Breast epithelium (tissue), 4 donors: ENCODE measurements around the gene JKAMP. TPM values are rescaled to one million over a fixed set of nuclear protein-coding genes. Genes with fewer than 3 reads are reported as not detected.

Experiments used
- DNase-seq, 2 donors: peaks; one replicate each; pipeline ENCODE4 v3.0.0-alpha.2; 2019; ENCODE audit warnings: low spot score in 2 of 2
- H3K27ac ChIP-seq, 2 donors: fragments of 200-600 bp; sonication (generic) in 1 of 2; one replicate each; pipeline ENCODE4 v1.5.1; 2016 to 2019; ENCODE audit warnings: mild to moderate bottlenecking in 1 of 2
- H3K27me3 ChIP-seq, 2 donors: fragments of 200-600 bp; sonication (generic) in 1 of 2; one replicate each; pipeline versions ENCODE4 v1.5.1 to v1.6.0; 2017 to 2019; ENCODE audit warnings: control low read depth in 1 of 2, mild to moderate bottlenecking in 1 of 2
- H3K36me3 ChIP-seq: fragments of 200-600 bp; one replicate; pipeline ENCODE4 v1.5.1; 2019
- H3K4me1 ChIP-seq, 2 donors: fragments of 200-600 bp; sonication (generic); one replicate each; pipeline ENCODE4 v1.5.1; 2016 to 2019; ENCODE audit warnings: control low read depth in 1 of 2
- H3K4me3 ChIP-seq, 3 donors: fragments of 200-600 bp; sonication (generic); 1 replicate in 2 of 3; 2 replicates in 1 of 3; pipeline ENCODE4 v1.5.1; 2016 to 2019; ENCODE audit warnings: mild to moderate bottlenecking in 3 of 3, moderate library complexity in 2 of 3
- H3K9me3 ChIP-seq, 2 donors: fragments of 200-600 bp; sonication (generic) in 1 of 2; one replicate each; pipeline ENCODE4 v1.5.1; 2016 to 2019; ENCODE audit warnings: control low read depth in 1 of 2
- POLR2A ChIP-seq: fragments of 450-650 bp; IDR thresholded peaks from one replicate; pipeline ENCODE4 v1.6.1; 2016; ENCODE audit warnings: antibody characterized with exemption, mild to moderate bottlenecking, moderate library complexity
- POLR2AphosphoS5 ChIP-seq, 3 donors: sonication (generic); formaldehyde crosslinking; IDR thresholded peaks; one replicate each; pipeline ENCODE4 v1.6.1; 2017; ENCODE audit warnings: antibody characterized with exemption in 3 of 3
- intact Hi-C: fragments of 100-400 bp; cut with DNase I; formaldehyde crosslinking; loops from one replicate; pipeline ENCODE4 v1.15.1; 2023; ENCODE audit warnings: low total_unique reads
- total RNA-seq, 3 donors: library from RNA; depleted of rRNA; stranded (reverse); fragments of >200 nt; gene quantifications; one replicate each; pipeline ENCODE4 v1.1.0, GENCODE V29; 2016
- TF ChIP-seq, protein P1 (sequence below), 3 donors: fragments of 450-650 bp; IDR thresholded peaks; one replicate each; pipeline ENCODE4 v1.5.1; 2016 to 2017; ENCODE audit warnings: antibody characterized with exemption in 3 of 3, mild to moderate bottlenecking in 3 of 3, moderate library complexity in 3 of 3

Gene JKAMP
- total RNA-seq, 3 donors from 2014 or later = 53.4 to 74.8 (median 64.8) TPM

DNA sequence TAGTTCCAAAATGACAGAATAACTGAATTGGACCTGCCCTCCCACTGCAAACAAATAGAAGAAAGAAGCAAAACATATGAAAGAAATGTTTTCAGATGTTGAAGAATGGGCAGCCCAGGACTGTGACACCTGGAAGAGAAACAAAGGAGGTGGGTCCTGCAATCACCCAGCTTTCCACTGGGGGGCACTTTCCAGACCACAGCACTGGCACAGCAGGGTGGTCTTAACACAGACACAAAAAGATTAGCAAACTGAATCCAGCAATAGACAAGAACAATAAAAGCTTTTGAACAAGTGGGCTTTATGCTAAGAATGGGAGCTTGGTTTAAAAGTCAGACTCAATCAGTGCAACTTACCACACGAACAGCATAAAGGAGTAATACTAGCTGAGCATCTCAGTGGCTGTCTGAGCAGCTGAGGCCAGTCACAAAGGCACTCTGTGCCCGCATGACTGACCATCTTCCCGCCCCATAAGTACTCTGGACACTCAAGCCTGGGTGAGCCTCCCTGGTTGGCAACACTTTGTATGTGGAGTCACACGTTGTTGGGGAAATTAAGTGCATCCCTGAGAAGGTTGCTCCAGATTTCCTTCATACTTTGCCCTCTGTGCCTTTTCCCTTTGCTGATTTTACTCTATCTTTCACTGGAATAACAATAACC lies 27.7 kb downstream of the JKAMP start:
- Histone ChIP-seq H3K27ac (no peak overlapping the region), H3K27me3 (no peaks in the 10 kb centered on the region), H3K4me3 (no peak overlapping the region), H3K9me3 (no peaks in the 10 kb centered on the region), H3K4me1 (no peaks in the 10 kb centered on the region), H3K36me3 (no peaks in the 10 kb centered on the region)
- intact Hi-C loops = no loop called here
- DNase-seq = no peak
- TF ChIP-seq POLR2A (no peak), POLR2AphosphoS5 (IDR thresholded peaks at IDR 0.05) (no peak)
- TF ChIP-seq, protein P1, sequence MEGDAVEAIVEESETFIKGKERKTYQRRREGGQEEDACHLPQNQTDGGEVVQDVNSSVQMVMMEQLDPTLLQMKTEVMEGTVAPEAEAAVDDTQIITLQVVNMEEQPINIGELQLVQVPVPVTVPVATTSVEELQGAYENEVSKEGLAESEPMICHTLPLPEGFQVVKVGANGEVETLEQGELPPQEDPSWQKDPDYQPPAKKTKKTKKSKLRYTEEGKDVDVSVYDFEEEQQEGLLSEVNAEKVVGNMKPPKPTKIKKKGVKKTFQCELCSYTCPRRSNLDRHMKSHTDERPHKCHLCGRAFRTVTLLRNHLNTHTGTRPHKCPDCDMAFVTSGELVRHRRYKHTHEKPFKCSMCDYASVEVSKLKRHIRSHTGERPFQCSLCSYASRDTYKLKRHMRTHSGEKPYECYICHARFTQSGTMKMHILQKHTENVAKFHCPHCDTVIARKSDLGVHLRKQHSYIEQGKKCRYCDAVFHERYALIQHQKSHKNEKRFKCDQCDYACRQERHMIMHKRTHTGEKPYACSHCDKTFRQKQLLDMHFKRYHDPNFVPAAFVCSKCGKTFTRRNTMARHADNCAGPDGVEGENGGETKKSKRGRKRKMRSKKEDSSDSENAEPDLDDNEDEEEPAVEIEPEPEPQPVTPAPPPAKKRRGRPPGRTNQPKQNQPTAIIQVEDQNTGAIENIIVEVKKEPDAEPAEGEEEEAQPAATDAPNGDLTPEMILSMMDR (IDR thresholded peaks at IDR 0.05) = no peak

DNA sequence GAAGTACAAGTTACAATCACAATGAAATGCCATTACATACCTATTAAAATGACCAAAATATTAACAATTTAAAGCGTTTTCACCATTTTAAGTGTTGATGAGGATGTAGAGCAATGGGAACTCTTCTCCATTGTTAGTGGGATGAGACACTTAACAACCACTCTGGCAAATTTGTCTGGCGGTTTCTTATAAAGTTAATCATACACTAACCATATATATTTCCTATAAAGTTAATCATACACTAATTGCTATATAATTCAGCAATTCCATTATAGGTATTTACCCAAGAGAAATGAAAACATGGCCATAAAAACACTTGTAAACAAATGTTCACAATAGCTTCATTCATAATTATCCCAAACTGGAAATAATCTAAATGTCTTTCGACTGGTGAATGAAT lies 35.9 kb downstream of the JKAMP start:
- Histone ChIP-seq H3K27ac (no peak overlapping the region), H3K4me1 (no peaks in the 10 kb centered on the region), H3K9me3 (no peaks in the 10 kb centered on the region), H3K27me3 (no peaks in the 10 kb centered on the region), H3K4me3 (no peak overlapping the region), H3K36me3 (no peaks in the 10 kb centered on the region)
- no peak for TF ChIP-seq POLR2AphosphoS5 (IDR thresholded peaks at IDR 0.05)
- TF ChIP-seq, protein P1 (IDR thresholded peaks at IDR 0.05) = no peak
- TF ChIP-seq POLR2A = no peak
- intact Hi-C loops = no loop called here
- DNase-seq = no peak

DNA sequence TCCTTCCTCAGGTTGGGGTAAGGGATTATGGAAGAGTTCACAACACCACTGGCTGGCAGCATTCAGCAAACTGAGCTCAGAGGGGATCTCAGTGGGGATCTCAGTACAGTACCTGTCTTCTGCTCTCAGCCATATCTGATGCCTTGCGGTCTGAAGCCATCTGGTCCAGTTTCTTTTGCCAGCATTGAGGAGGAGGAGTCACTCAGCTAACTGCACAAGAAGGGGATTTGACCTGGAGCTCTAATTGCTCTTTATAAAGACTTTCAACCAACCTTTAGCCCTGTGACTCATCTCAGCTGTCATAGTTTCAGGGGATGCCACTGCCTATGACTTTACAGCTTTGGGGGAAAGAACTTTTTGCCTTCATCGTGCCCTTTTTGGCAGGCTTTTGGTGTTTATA lies 44.9 kb downstream of the JKAMP start:
- no peak overlapping the region for H3K27ac ChIP-seq
- H3K27me3 ChIP-seq = no peaks in the 10 kb centered on the region
- TF ChIP-seq POLR2A = no peak
- DNase-seq = no peak
- no peaks in the 10 kb centered on the region for H3K36me3 ChIP-seq
- intact Hi-C loops = no loop called here
- H3K9me3 ChIP-seq = peaks cover 0 to 9% of the 10 kb centered on the region in 2 donors
- no peaks in the 10 kb centered on the region for H3K4me1 ChIP-seq
- H3K4me3 ChIP-seq = no peak overlapping the region

DNA sequence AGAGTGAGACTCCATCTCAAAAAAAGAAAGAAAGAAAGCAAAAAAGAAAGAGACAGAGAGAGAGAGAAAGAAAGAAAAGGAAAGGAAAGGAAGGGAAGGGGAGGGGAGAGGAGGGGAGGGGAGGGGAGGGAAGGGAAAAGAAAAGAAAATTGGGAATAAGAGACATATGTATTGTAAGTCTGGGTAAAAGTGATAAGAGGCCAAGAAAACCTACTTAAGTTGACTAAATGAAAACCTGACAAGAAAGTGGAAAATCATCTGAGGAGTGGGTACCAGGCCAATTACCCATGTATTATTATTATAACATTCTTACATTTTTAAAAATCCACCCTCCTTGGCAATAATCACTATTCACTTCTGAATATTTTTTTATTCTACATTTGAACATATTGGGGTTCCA lies 46.0 kb downstream of the JKAMP start:
- Histone ChIP-seq H3K36me3 (no peaks in the 10 kb centered on the region), H3K4me3 (no peak overlapping the region), H3K27me3 (no peaks in the 10 kb centered on the region), H3K27ac (no peak overlapping the region), H3K4me1 (no peaks in the 10 kb centered on the region), H3K9me3 (peaks cover 0 to 9% of the 10 kb centered on the region in 2 donors)
- TF ChIP-seq, protein P1 (IDR thresholded peaks at IDR 0.05) = no peak
- no peak for TF ChIP-seq POLR2A
- TF ChIP-seq POLR2AphosphoS5 (IDR thresholded peaks at IDR 0.05) = no peak
- DNase-seq = no peak
- intact Hi-C loops = no loop called here

DNA sequence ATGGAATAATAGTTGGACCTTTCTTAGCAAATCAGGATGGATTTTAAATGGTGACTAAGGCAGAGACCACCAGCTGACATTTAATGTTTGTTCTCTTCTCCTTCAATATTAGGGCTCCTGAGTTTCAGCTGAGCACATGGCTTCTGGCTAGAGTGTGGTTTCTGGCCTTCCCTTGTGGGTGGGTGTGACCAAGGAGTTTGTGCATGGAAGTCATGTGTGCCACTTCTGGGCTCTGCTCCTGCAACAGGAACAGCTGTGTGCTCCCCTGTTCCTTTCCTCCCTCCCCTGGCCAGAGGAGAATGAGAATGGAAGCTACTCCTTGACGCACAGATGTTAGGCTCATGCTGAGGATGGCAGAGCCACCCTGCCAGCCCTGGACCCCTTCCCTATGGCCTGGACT lies 48.1 kb downstream of the JKAMP start:
- Histone ChIP-seq H3K4me1 (no peaks in the 10 kb centered on the region), H3K36me3 (no peaks in the 10 kb centered on the region), H3K9me3 (peaks cover 0 to 9% of the 10 kb centered on the region in 2 donors), H3K27ac (no peak overlapping the region), H3K4me3 (no peak overlapping the region), H3K27me3 (no peaks in the 10 kb centered on the region)
- DNase-seq = no peak
- TF ChIP-seq, protein P1 (IDR thresholded peaks at IDR 0.05) = no peak
- TF ChIP-seq POLR2AphosphoS5 (IDR thresholded peaks at IDR 0.05) = no peak
- TF ChIP-seq POLR2A = no peak
- intact Hi-C loops = no loop called here
